HCT116 (cell line): ENCODE data around the gene INSL3.

Experiments used
- EZH2 ChIP-seq: fragments of 200-600 bp; sonication (generic); IDR thresholded peaks from 2 replicates; pipeline ENCODE4 v1.6.1; 2017; ENCODE audit warnings: antibody characterized with exemption, mixed run types
- POLR2A ChIP-seq: IDR thresholded peaks from 2 replicates; pipeline ENCODE4 v1.7.0; 2011; ENCODE audit warnings: borderline replicate concordance; ENCODE audit not compliant: insufficient read depth, insufficient read length; ENCODE audit errors: extremely low read depth
- REST ChIP-seq: IDR thresholded peaks from 2 replicates; pipeline ENCODE4 v1.6.1; 2012; ENCODE audit warnings: low read depth
- ZFX ChIP-seq: fragments of 450-650 bp; IDR thresholded peaks from 2 replicates; pipeline ENCODE4 v1.6.1; 2017
- TF ChIP-seq, protein P1 (sequence below), 3 experiments: fragments of 200-600 bp in 1 of 3; sonication (generic) in 1 of 3; IDR thresholded peaks in 2 of 3; conservative IDR thresholded peaks in 1 of 3; 2 replicates each; pipeline ENCODE4 v1.5.1; 2012 to 2017; ENCODE audit warnings: low read depth in 2 of 3, low read length in 2 of 3, antibody characterized with exemption in 1 of 3, borderline replicate concordance in 1 of 3, control low read depth in 1 of 3, mild to moderate bottlenecking in 1 of 3, mixed read lengths in 1 of 3, mixed run types in 1 of 3, moderate library complexity in 1 of 3; ENCODE audit not compliant: insufficient read depth in 1 of 3

- TF ChIP-seq EZH2 (no peak), ZFX (no peak), REST (no peak), POLR2A (no peak)
- TF ChIP-seq, protein P1, sequence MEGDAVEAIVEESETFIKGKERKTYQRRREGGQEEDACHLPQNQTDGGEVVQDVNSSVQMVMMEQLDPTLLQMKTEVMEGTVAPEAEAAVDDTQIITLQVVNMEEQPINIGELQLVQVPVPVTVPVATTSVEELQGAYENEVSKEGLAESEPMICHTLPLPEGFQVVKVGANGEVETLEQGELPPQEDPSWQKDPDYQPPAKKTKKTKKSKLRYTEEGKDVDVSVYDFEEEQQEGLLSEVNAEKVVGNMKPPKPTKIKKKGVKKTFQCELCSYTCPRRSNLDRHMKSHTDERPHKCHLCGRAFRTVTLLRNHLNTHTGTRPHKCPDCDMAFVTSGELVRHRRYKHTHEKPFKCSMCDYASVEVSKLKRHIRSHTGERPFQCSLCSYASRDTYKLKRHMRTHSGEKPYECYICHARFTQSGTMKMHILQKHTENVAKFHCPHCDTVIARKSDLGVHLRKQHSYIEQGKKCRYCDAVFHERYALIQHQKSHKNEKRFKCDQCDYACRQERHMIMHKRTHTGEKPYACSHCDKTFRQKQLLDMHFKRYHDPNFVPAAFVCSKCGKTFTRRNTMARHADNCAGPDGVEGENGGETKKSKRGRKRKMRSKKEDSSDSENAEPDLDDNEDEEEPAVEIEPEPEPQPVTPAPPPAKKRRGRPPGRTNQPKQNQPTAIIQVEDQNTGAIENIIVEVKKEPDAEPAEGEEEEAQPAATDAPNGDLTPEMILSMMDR (IDR thresholded peaks at IDR 0.05 in 2 of 3, conservative IDR thresholded peaks at IDR 0.05 in 1 of 3; ENCODE audit: borderline replicate concordance in 1 of 3, insufficient read depth in 1 of 3, low read depth in 2 of 3, low read length in 2 of 3): peak; percentile 81 to 94 (median 93)
These were observed 54.7 kb downstream of the INSL3 start for GRCh38 chr19:17766543-17767131.
